WERI-Rb-1 (cell line): ENCODE results near the gene RAD51B.
"Not testable (repeated sequence)": the region's sequence is repeated elsewhere in the genome, so short reads cannot be mapped to it uniquely, and the experiment has no call there.

Experiments
- DNase-seq: peaks from one replicate; pipeline ENCODE4 v3.0.0-alpha.2; 2020
- H3K27ac ChIP-seq: fragments of 250-450 bp; sonication (Bioruptor Pico); 2 replicates; pipeline ENCODE4 v1.5.1; 2020; ENCODE audit warnings: mild to moderate bottlenecking, moderate library complexity
- H3K27me3 ChIP-seq: fragments of 250-450 bp; sonication (Bioruptor Pico); 2 replicates; pipeline ENCODE4 v1.5.1; 2021; ENCODE audit warnings: mild to moderate bottlenecking, low read depth, moderate library complexity; ENCODE audit not compliant: insufficient read depth, severe bottlenecking
- H3K36me3 ChIP-seq: fragments of 250-450 bp; sonication (Bioruptor Pico); 2 replicates; pipeline ENCODE4 v1.5.1; 2020; ENCODE audit warnings: mild to moderate bottlenecking, moderate library complexity
- H3K4me3 ChIP-seq: 2 replicates; pipeline ENCODE4 v1.5.1; 2011; ENCODE audit warnings: low read depth, mild to moderate bottlenecking, control low read depth, low read length
- H3K9me3 ChIP-seq: fragments of 250-450 bp; sonication (Bioruptor Pico); 2 replicates; pipeline ENCODE4 v1.5.1; 2021; ENCODE audit warnings: mild to moderate bottlenecking, moderate library complexity; ENCODE audit not compliant: severe bottlenecking
- TF ChIP-seq, protein P1 (sequence below): IDR thresholded peaks from 2 replicates; pipeline ENCODE4 v1.5.1; 2011; ENCODE audit warnings: low read depth, mild to moderate bottlenecking, control low read depth, inconsistent platforms, low read length

The RAD51B gene

DNA sequence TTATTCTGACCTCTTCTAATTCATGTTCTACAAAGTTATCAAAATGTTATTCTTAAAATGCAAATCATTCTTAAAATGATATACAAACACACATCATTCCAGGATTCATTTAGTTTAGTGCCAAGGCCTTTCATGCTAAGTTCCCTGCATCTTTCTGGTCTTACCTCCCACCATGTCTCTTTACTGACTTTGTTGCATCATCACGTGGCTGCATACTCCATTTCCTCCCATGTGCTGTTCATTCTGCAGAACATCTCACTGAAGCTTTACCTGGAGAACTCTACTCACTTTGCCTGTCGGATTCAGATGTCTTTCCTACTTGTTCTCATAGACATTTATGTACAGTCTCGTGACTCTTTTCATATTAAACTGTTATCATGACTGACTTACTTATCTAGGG lies 278.1 kb downstream of the RAD51B start:
- no peak overlapping the region for H3K4me3 ChIP-seq
- no peaks in the 10 kb centered on the region for H3K36me3 ChIP-seq
- H3K9me3 ChIP-seq: no peaks in the 10 kb centered on the region
- TF ChIP-seq, protein P1, sequence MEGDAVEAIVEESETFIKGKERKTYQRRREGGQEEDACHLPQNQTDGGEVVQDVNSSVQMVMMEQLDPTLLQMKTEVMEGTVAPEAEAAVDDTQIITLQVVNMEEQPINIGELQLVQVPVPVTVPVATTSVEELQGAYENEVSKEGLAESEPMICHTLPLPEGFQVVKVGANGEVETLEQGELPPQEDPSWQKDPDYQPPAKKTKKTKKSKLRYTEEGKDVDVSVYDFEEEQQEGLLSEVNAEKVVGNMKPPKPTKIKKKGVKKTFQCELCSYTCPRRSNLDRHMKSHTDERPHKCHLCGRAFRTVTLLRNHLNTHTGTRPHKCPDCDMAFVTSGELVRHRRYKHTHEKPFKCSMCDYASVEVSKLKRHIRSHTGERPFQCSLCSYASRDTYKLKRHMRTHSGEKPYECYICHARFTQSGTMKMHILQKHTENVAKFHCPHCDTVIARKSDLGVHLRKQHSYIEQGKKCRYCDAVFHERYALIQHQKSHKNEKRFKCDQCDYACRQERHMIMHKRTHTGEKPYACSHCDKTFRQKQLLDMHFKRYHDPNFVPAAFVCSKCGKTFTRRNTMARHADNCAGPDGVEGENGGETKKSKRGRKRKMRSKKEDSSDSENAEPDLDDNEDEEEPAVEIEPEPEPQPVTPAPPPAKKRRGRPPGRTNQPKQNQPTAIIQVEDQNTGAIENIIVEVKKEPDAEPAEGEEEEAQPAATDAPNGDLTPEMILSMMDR: no peak
- H3K27ac ChIP-seq: no peak overlapping the region
- H3K27me3 ChIP-seq: no peaks in the 10 kb centered on the region
- no peak for DNase-seq

DNA sequence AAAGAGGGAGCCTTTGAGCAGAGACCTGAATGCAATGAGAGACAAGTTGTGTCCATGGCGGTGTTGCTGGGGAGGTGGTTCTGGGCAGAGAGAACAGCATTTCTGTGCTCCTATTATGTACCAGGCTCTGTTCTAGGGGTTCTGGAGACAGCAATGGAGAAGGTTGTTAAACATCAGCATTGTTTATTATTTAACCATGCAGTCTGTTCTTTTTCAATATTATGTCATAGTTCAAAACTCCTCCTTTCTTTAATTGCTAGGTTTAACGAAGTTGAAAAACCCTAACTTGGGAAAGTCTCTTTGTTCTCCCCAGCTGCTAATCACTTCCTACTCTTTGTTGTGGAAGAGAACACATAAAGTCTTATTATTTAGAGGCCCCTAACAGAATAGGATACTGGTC lies 279.3 kb downstream of the RAD51B start:
- DNase-seq: no peak
- H3K27ac ChIP-seq: no peak overlapping the region
- no peaks in the 10 kb centered on the region for H3K9me3 ChIP-seq
- H3K36me3 ChIP-seq: no peaks in the 10 kb centered on the region
- no peaks in the 10 kb centered on the region for H3K27me3 ChIP-seq
- H3K4me3 ChIP-seq: no peak overlapping the region
- TF ChIP-seq, protein P1: no peak

- H3K27me3 ChIP-seq: no peaks in the 10 kb centered on the region
- H3K36me3 ChIP-seq: no peaks in the 10 kb centered on the region
- H3K9me3 ChIP-seq: no peaks in the 10 kb centered on the region
- no peak for DNase-seq
- TF ChIP-seq, protein P1: no peak
- no peak overlapping the region for H3K4me3 ChIP-seq
- no peak overlapping the region for H3K27ac ChIP-seq
Measured at GRCh38 chr14:68099495-68100045, 280.0 kb downstream of the RAD51B start.

DNA sequence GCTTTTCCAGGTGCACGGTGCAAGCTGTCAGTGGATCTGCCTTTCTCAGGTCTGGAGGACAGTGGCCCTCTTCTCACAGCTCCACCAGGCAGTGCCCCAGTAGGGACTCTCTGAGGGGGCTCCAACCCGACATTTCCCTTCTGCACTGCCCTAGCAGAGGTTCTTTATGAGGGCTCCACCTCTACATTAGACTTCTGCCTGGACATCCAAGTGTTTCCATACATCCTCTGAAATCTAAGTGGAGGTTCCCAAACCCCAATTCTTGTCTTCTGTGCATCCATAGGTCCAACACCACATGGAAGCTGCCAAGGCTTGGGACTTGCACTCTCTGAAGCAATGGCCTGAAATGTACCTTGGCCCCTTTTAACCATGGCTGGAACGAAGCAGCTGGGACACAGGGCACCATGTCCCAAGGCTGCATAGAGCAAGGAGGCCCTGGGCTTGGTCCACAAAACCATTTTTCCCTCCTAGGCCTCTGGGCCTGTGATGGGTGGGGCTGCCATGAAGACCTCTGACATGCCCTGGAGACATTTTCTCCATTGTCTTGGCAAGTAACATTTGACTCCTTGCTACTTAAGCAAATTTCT lies 282.2 kb downstream of the RAD51B start:
- not testable (repeated sequence) for H3K9me3 ChIP-seq, H3K27ac ChIP-seq, H3K4me3 ChIP-seq, DNase-seq, H3K36me3 ChIP-seq, H3K27me3 ChIP-seq

GRCh38 chr14:68103853-68104252 lies 284.3 kb downstream of the RAD51B start:
- no peak overlapping the region for H3K4me3 ChIP-seq
- no peak for DNase-seq
- TF ChIP-seq, protein P1: no peak
- H3K27ac ChIP-seq: no peak overlapping the region
- H3K27me3 ChIP-seq: no peaks in the 10 kb centered on the region
- no peaks in the 10 kb centered on the region for H3K36me3 ChIP-seq
- H3K9me3 ChIP-seq: no peaks in the 10 kb centered on the region

GRCh38 chr14:68104518-68104917 lies 284.9 kb downstream of the RAD51B start:
- TF ChIP-seq, protein P1: no peak
- DNase-seq: no peak
- no peaks in the 10 kb centered on the region for H3K36me3 ChIP-seq
- H3K27ac ChIP-seq: no peak overlapping the region
- no peaks in the 10 kb centered on the region for H3K9me3 ChIP-seq
- no peak overlapping the region for H3K4me3 ChIP-seq
- no peaks in the 10 kb centered on the region for H3K27me3 ChIP-seq
